Osteocyte (in vitro differentiated cells): ENCODE results near the gene IZUMO4. TPM values are rescaled to one million over a fixed set of nuclear protein-coding genes. Genes with fewer than 3 reads are reported as not detected.
A peak's percentile ranks its signal among the peaks of the same experiment; 100 is the strongest.

Experiments
- DNase-seq: peaks from one replicate; pipeline ENCODE4 v3.0.0; 2021; ENCODE audit warnings: mixed read lengths; ENCODE audit not compliant: unreplicated experiment; ENCODE audit errors: extremely low spot score
- H3K27ac Mint-ChIP-seq: one replicate; pipeline ENCODE4 v1.8.0; 2021; ENCODE audit warnings: mild to moderate bottlenecking, mixed read lengths; ENCODE audit not compliant: unreplicated experiment
- H3K27me3 Mint-ChIP-seq: one replicate; pipeline ENCODE4 v1.8.0; 2021; ENCODE audit warnings: mixed read lengths; ENCODE audit not compliant: unreplicated experiment
- H3K36me3 Mint-ChIP-seq: one replicate; pipeline ENCODE4 v1.8.0; 2021; ENCODE audit warnings: mixed read lengths; ENCODE audit not compliant: unreplicated experiment
- H3K4me1 Mint-ChIP-seq: one replicate; pipeline ENCODE4 v1.8.0; 2021; ENCODE audit warnings: mixed read lengths; ENCODE audit not compliant: unreplicated experiment
- H3K4me3 Mint-ChIP-seq: one replicate; pipeline ENCODE4 v1.8.0; 2021; ENCODE audit warnings: mild to moderate bottlenecking, moderate library complexity, mixed read lengths; ENCODE audit not compliant: unreplicated experiment
- H3K9me3 Mint-ChIP-seq: one replicate; pipeline ENCODE4 v1.8.0; 2021; ENCODE audit warnings: mixed read lengths; ENCODE audit not compliant: unreplicated experiment
- total RNA-seq: library from RNA; stranded (reverse); gene quantifications from 2 replicates; pipeline ENCODE4 v1.2.1, GENCODE V29; 2021
- TF ChIP-seq, protein P1 (sequence below): fragments of 200-600 bp; sonication (generic); IDR thresholded peaks from 2 replicates; pipeline ENCODE4 v1.5.0; 2021; ENCODE audit warnings: antibody characterized with exemption, mild to moderate bottlenecking, moderate library complexity

Gene IZUMO4
- total RNA-seq, 1 donor from 2014 or later, result 4.8 TPM

DNA sequence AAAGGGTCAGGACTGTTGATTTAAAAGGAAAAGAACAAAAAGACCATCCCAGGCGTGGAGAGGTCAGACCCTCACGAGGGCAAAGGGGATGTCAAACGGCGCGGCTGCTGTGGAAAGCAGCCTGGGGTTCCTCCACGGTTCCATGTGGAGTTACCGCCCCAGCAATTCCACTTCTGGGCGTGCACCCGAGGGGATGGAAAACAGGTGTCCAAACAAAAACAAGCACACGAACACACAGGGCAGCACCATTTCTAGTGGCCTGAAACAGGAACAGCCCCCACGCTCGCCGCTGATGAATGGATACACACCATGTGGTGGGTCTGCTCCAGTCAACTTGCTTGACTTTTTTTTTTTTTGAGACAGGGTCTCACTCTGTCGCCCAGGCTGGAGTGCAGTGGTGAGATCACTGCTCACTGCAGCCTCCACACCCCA, 43.4 kb downstream of the IZUMO4 start:
- no peak overlapping the region for H3K4me3 Mint-ChIP-seq
- TF ChIP-seq, protein P1, sequence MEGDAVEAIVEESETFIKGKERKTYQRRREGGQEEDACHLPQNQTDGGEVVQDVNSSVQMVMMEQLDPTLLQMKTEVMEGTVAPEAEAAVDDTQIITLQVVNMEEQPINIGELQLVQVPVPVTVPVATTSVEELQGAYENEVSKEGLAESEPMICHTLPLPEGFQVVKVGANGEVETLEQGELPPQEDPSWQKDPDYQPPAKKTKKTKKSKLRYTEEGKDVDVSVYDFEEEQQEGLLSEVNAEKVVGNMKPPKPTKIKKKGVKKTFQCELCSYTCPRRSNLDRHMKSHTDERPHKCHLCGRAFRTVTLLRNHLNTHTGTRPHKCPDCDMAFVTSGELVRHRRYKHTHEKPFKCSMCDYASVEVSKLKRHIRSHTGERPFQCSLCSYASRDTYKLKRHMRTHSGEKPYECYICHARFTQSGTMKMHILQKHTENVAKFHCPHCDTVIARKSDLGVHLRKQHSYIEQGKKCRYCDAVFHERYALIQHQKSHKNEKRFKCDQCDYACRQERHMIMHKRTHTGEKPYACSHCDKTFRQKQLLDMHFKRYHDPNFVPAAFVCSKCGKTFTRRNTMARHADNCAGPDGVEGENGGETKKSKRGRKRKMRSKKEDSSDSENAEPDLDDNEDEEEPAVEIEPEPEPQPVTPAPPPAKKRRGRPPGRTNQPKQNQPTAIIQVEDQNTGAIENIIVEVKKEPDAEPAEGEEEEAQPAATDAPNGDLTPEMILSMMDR, result no peak
- peaks cover 11% of the 10 kb centered on the region for H3K4me1 Mint-ChIP-seq
- no peak for DNase-seq
- H3K9me3 Mint-ChIP-seq, result no peaks in the 10 kb centered on the region
- peak overlapping the region; percentile 44 for H3K27ac Mint-ChIP-seq
- H3K36me3 Mint-ChIP-seq, result peaks cover 12% of the 10 kb centered on the region
- no peaks in the 10 kb centered on the region for H3K27me3 Mint-ChIP-seq

DNA sequence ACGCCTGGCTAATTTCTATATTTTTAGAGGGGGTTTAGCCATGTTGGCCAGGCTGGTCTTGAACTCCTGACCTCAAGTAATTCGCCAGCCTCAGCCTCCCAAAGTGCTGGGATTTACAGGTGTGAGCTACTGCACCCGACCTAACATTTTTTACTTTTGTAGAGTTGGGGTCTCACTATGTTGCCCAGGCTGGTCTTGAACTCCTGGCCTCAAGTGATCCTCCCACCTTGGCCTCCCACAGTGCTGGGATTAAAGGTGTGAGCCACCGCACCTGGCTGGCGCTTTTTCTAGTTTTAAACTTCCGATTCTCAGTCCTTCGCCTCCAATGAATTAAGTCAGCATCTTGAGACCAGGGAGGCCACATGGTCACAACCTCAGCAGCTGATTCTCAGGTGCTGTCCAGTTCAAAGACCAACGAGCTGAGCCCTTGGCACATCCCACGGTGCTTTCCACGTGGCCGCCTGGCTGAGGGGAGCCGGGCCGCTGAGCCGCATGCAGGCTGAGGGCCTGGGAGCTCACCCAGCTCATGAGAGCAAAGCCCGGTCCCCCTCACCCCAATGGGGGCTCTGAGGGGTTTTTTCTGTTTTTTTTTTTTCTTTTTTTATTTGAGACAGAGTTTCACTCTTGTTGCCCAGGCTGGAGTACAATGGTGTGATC, 45.6 kb downstream of the IZUMO4 start:
- TF ChIP-seq, protein P1, result no peak
- Mint-ChIP-seq H3K4me3 (no peak overlapping the region), H3K4me1 (peaks cover 18% of the 10 kb centered on the region), H3K27me3 (no peaks in the 10 kb centered on the region), H3K27ac (no peak overlapping the region), H3K9me3 (no peaks in the 10 kb centered on the region), H3K36me3 (peaks cover 8% of the 10 kb centered on the region)
- no peak for DNase-seq

DNA sequence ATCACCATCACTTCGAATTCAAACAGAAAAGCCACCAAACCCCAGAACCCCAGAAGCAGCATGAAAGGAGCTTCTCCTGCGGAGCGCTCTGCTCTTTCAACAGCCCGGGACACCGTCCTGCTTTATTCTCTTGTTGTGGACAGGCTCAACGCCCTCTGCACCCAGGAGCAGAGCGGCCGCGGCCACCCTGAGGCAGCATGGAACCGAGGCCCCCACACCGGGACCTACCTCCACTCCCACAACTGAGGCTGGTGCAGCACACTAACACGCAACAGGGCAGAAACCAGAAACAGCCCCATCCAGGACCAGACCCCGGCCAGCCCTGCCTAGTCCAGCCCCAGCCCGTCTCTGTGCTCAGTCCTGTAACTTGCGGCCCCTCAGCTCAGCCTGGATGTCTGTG, 47.5 kb downstream of the IZUMO4 start:
- DNase-seq, result no peak
- Mint-ChIP-seq H3K36me3 (no peaks in the 10 kb centered on the region), H3K4me1 (peaks cover 30% of the 10 kb centered on the region), H3K27me3 (no peaks in the 10 kb centered on the region), H3K9me3 (no peaks in the 10 kb centered on the region), H3K27ac (no peak overlapping the region), H3K4me3 (no peak overlapping the region)
- TF ChIP-seq, protein P1, result no peak

DNA sequence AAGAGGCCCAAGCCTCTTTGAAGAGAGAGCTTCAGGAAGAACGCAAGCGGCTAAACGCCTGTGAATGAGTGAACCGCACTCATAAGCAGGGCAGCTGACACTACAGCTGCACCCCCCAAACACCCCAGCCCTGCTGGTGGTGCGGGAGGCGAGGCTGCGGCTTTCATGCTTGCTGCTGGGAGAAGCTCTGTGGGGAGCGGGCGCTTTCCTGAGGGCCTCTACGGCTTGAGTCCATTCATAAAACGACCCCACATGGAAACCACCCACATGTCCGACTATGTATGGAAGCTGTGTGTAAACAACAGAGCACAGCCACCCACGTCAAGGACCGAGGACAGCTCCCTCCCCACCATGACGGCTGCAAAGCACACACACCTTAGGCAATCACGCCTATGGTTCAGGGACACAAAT, 49.1 kb downstream of the IZUMO4 start:
- no peaks in the 10 kb centered on the region for H3K9me3 Mint-ChIP-seq
- H3K4me3 Mint-ChIP-seq, result no peak overlapping the region
- H3K36me3 Mint-ChIP-seq, result peaks cover 3% of the 10 kb centered on the region
- H3K4me1 Mint-ChIP-seq, result peaks cover 33% of the 10 kb centered on the region
- H3K27ac Mint-ChIP-seq, result no peak overlapping the region
- TF ChIP-seq, protein P1, result no peak
- no peaks in the 10 kb centered on the region for H3K27me3 Mint-ChIP-seq
- no peak for DNase-seq

DNA sequence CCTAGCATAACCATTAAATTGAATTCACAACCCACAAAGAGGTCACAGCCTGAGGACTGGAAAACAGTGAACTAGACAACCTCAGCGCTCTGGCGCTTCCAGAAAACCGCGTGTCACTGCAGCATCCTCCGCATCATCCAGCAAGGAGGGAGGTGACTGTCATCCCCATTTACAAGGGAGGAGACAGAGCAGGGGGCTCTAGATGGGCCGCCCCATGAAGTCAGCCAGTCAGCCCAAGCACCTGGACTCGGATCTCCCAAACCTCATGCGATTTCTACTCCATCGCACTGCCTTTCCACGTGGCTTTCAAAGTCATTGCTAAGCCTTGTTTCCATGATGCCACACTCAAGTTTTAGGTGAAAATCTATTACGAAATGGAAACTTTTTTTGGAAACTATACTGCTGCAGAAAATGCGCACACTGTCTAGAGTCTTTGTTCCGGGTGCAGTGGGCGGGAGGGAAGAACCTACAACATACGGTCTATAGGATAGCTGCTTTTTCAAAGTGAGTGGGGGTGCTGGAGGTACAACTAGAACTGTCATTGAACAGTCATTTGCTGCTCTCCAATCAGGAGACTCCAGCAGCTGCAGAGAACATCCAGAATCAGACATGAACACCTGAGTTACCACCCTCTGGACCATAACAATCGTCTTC, 51.9 kb downstream of the IZUMO4 start:
- Mint-ChIP-seq H3K9me3 (no peaks in the 10 kb centered on the region), H3K27ac (peak overlapping the region; percentile 31), H3K27me3 (no peaks in the 10 kb centered on the region), H3K36me3 (peaks cover 3% of the 10 kb centered on the region), H3K4me3 (peak overlapping the region; percentile 29), H3K4me1 (peaks cover 35% of the 10 kb centered on the region)
- TF ChIP-seq, protein P1, result no peak
- no peak for DNase-seq

Other genes with a start within 250 kb of the IZUMO4 start
- gene REXO1, start 248.4 kb upstream of the IZUMO4 start, total RNA-seq, result 29.8 and 39.3 TPM in 2 replicates
- 25.1 and 26.3 TPM in 2 replicates for gene KLF16, start 233.3 kb upstream of the IZUMO4 start, total RNA-seq
- gene ABHD17A, start 211.4 kb upstream of the IZUMO4 start, total RNA-seq, result 63.4 and 64.0 TPM in 2 replicates
- 6.8 and 7.4 TPM in 2 replicates for gene ADAT3, start 191.5 kb upstream of the IZUMO4 start, total RNA-seq
- gene SCAMP4, start 191.5 kb upstream of the IZUMO4 start, total RNA-seq, result 75.8 and 79.4 TPM in 2 replicates
- 71.6 and 72.2 TPM in 2 replicates for gene CSNK1G2, start 155.7 kb upstream of the IZUMO4 start, total RNA-seq
- 86.0 and 95.9 TPM in 2 replicates for gene BTBD2, start 81.2 kb upstream of the IZUMO4 start, total RNA-seq
- gene MKNK2, start 45.7 kb upstream of the IZUMO4 start, total RNA-seq, result 81.3 and 83.3 TPM in 2 replicates
- gene MOB3A, start 589 bp upstream of the IZUMO4 start, total RNA-seq, result 50.6 and 54.2 TPM in 2 replicates
- gene AP3D1, start 54.7 kb downstream of the IZUMO4 start, total RNA-seq, result 139 and 152 TPM in 2 replicates
- 34.1 and 38.1 TPM in 2 replicates for gene DOT1L, start 67.0 kb downstream of the IZUMO4 start, total RNA-seq
- 40.7 and 45.7 TPM in 2 replicates for gene PLEKHJ1, start 139.4 kb downstream of the IZUMO4 start, total RNA-seq
- gene SF3A2, start 139.9 kb downstream of the IZUMO4 start, total RNA-seq, result 101 and 102 TPM in 2 replicates
- 14.3 and 16.4 TPM in 2 replicates for gene AMH, start 152.4 kb downstream of the IZUMO4 start, total RNA-seq
- gene JSRP1, start 159.5 kb downstream of the IZUMO4 start, total RNA-seq, result not detected in 2 replicates
- gene PEAK3, start 185.3 kb downstream of the IZUMO4 start, total RNA-seq, result 0.44 and 0.51 TPM in 2 replicates
- 0.37 and 0.54 TPM in 2 replicates for gene LINGO3, start 211.2 kb downstream of the IZUMO4 start, total RNA-seq
- 77.8 and 81.7 TPM in 2 replicates for gene LSM7, start 231.7 kb downstream of the IZUMO4 start, total RNA-seq
- gene SPPL2B, start 231.8 kb downstream of the IZUMO4 start, total RNA-seq, result 75.9 and 77.0 TPM in 2 replicates